GM19372 (cell line): ENCODE results near the gene NCBP3.
"Not testable (repeated sequence)": the region's sequence is repeated elsewhere in the genome, so short reads cannot be mapped to it uniquely, and the experiment has no call there.

ENCODE experiments used
- ATAC-seq: cut with Tn5 transposase; IDR thresholded peaks from one replicate; pipeline ENCODE4 v1.9.1; 2021; ENCODE audit warnings: mild to moderate bottlenecking, low read depth, moderate library complexity; ENCODE audit not compliant: unreplicated experiment

The NCBP3 gene

GRCh38 chr17:3880983-3881382, 34.9 kb upstream of the NCBP3 start:
- no peak for ATAC-seq

GRCh38 chr17:3879591-3880417, 33.8 kb upstream of the NCBP3 start:
- no peak for ATAC-seq

GRCh38 chr17:3879186-3879585, 33.1 kb upstream of the NCBP3 start:
- ATAC-seq = no peak

GRCh38 chr17:3877220-3877619, 31.2 kb upstream of the NCBP3 start:
- ATAC-seq = no peak

- ATAC-seq = no peak
These were observed 29.3 kb upstream of the NCBP3 start for GRCh38 chr17:3875317-3875716.

GRCh38 chr17:3873862-3874261, 27.8 kb upstream of the NCBP3 start:
- no peak for ATAC-seq

GRCh38 chr17:3870871-3871306, 24.8 kb upstream of the NCBP3 start:
- no peak for ATAC-seq

- ATAC-seq = no peak
These were observed 21.6 kb upstream of the NCBP3 start for GRCh38 chr17:3867606-3868005.

GRCh38 chr17:3867106-3867505, 21.1 kb upstream of the NCBP3 start:
- ATAC-seq = no peak

- ATAC-seq = no peak
These were observed 20.2 kb upstream of the NCBP3 start for GRCh38 chr17:3866276-3866675.

- no peak for ATAC-seq
These were observed 19.1 kb upstream of the NCBP3 start for GRCh38 chr17:3865176-3865575.

GRCh38 chr17:3864534-3864933, 18.5 kb upstream of the NCBP3 start:
- no peak for ATAC-seq

- no peak for ATAC-seq
These were observed 16.0 kb upstream of the NCBP3 start for GRCh38 chr17:3861761-3862681.

GRCh38 chr17:3860939-3861700, 15.1 kb upstream of the NCBP3 start:
- no peak for ATAC-seq

- ATAC-seq = no peak
These were observed 13.9 kb upstream of the NCBP3 start for GRCh38 chr17:3859940-3860339.

GRCh38 chr17:3857261-3858105, 11.4 kb upstream of the NCBP3 start:
- ATAC-seq = no peak

- not testable (repeated sequence) for ATAC-seq
These were observed 8.2 kb upstream of the NCBP3 start for GRCh38 chr17:3854204-3854603.

- ATAC-seq = no peak
These were observed 6.5 kb upstream of the NCBP3 start for GRCh38 chr17:3852561-3852960.

GRCh38 chr17:3851461-3852100, 5.5 kb upstream of the NCBP3 start:
- ATAC-seq = no peak
